NB4 (cell line): ENCODE data around the gene PDE4B.

Experiments
- DNase-seq: peaks from one replicate; pipeline ENCODE4 v3.0.0; 2010; ENCODE audit warnings: low read depth
- H3K4me3 ChIP-seq: one replicate; pipeline ENCODE4 v1.5.1; 2011; ENCODE audit warnings: mild to moderate bottlenecking, low read depth, low read length, moderate library complexity
- CTCF ChIP-seq: IDR thresholded peaks from one replicate; pipeline ENCODE4 v1.5.1; 2012; ENCODE audit warnings: low read depth, low read length
- MAX ChIP-seq: IDR thresholded peaks from 2 replicates; pipeline ENCODE4 v1.6.1; 2011; ENCODE audit warnings: low read depth, low read length
- MYC ChIP-seq: IDR thresholded peaks from 2 replicates; pipeline ENCODE4 v1.6.1; 2011; ENCODE audit warnings: low read depth, low read length
- POLR2A ChIP-seq: IDR thresholded peaks from 2 replicates; pipeline ENCODE4 v1.6.1; 2011; ENCODE audit warnings: mild to moderate bottlenecking; ENCODE audit not compliant: insufficient read length; ENCODE audit errors: extremely low read depth

Gene PDE4B

DNA sequence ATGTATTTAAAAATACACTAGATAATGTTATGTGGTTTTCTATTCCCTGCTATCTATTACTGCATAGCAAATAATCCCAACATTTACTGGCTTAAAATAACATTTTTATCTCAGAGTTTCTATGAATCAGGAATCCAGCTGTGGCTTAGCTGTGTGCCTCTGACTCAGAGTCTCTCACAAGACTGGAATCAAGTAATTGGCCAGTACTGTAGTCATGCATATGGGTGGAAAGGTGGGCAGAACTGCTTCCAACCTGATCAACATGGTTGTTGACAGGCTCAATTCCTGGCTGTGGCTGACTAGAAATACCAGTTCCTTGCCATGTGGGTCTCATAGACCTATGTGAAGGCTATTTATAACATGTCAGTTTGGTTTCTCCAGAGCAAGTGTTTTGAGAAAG is 131.8 kb downstream of the PDE4B start:
- no peak overlapping the region for H3K4me3 ChIP-seq
- DNase-seq = no peak
- no peak for TF ChIP-seq CTCF
- TF ChIP-seq MYC = no peak
- no peak for TF ChIP-seq POLR2A
- no peak for TF ChIP-seq MAX

GRCh38 chr1:65938506-65938905 is 145.8 kb downstream of the PDE4B start:
- no peak overlapping the region for H3K4me3 ChIP-seq
- DNase-seq = no peak
- no peak for TF ChIP-seq MYC
- no peak for TF ChIP-seq CTCF
- no peak for TF ChIP-seq MAX
- TF ChIP-seq POLR2A = no peak

GRCh38 chr1:65939191-65939590 is 146.5 kb downstream of the PDE4B start:
- peak; percentile 1 for DNase-seq
- no peak for TF ChIP-seq CTCF
- no peak for TF ChIP-seq POLR2A
- no peak for TF ChIP-seq MAX
- TF ChIP-seq MYC = no peak
- no peak overlapping the region for H3K4me3 ChIP-seq

- peak; percentile 77 for DNase-seq
- TF ChIP-seq POLR2A (no peak), MYC (peak; percentile 64), MAX (peak; percentile 75), CTCF (no peak)
- no peak overlapping the region for H3K4me3 ChIP-seq
Measured at GRCh38 chr1:65939636-65940035, 146.9 kb downstream of the PDE4B start.

DNA sequence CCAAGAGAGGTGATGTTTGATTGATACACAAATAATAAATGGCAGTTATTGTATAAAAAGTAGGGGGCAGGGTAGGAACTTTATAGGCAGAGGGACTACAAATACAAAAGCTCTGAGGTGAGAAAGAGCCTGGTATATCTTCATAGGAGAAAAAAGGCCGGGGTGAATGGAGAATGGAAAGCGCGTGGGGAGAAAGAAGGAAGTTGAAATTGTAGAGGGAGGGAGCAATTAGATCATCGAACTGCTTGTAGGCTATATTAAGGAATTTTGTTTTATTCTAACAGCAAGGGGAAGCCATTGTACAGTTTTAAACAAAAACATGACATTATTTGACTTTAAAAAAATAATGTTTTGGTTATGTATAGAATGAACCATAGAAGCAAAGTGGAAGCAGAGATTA is 147.4 kb downstream of the PDE4B start:
- no peak overlapping the region for H3K4me3 ChIP-seq
- DNase-seq = peak; percentile 14
- no peak for TF ChIP-seq MAX

- DNase-seq = no peak
- no peak overlapping the region for H3K4me3 ChIP-seq
- TF ChIP-seq MAX (no peak), POLR2A (no peak), CTCF (no peak), MYC (no peak)
Measured at GRCh38 chr1:65942476-65942875, 149.8 kb downstream of the PDE4B start.

DNA sequence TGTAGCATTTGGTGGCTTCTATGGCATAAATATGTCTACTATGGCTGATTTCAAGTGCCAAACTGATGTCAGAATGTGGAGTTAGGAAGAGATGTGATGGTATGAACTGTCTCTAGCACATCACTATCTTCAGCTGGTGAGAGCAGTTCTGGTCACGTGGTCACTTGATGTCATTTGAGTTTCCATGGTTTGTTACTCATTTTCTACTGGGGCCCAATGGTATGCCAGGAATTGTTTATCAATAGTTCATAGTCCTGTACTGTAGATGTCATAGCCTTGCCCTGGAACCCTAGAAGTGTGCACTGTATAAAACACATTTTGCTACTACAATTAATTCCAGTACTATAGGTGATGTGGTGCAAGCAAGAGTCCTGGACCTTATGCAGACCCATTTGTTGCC is 153.7 kb downstream of the PDE4B start:
- H3K4me3 ChIP-seq = no peak overlapping the region
- no peak for DNase-seq
- TF ChIP-seq MYC (no peak), MAX (no peak), POLR2A (no peak), CTCF (no peak)
